LNCaP clone FGC (cell line): ENCODE measurements around the gene ETNK1.

Source experiments
- DNase-seq: peaks from one replicate; pipeline ENCODE4 v3.0.0-alpha.2; 2011; ENCODE audit warnings: low read depth
- H3K4me3 ChIP-seq: 2 replicates; pipeline ENCODE4 v1.5.1; 2011; ENCODE audit warnings: mild to moderate bottlenecking, low read depth, low read length, control low read depth
- CTCF ChIP-seq: IDR thresholded peaks from 2 replicates; pipeline ENCODE4 v1.5.1; 2012; ENCODE audit warnings: mild to moderate bottlenecking; ENCODE audit not compliant: control insufficient read depth, insufficient read depth; ENCODE audit errors: extremely low read depth

The ETNK1 gene

GRCh38 chr12:22667122-22667521, 42.2 kb downstream of the ETNK1 start:
- TF ChIP-seq CTCF = no peak
- no peak overlapping the region for H3K4me3 ChIP-seq
- DNase-seq = no peak

- H3K4me3 ChIP-seq = no peak overlapping the region
- TF ChIP-seq CTCF = no peak
- no peak for DNase-seq
These were observed 43.5 kb downstream of the ETNK1 start for GRCh38 chr12:22668441-22668840.

DNA sequence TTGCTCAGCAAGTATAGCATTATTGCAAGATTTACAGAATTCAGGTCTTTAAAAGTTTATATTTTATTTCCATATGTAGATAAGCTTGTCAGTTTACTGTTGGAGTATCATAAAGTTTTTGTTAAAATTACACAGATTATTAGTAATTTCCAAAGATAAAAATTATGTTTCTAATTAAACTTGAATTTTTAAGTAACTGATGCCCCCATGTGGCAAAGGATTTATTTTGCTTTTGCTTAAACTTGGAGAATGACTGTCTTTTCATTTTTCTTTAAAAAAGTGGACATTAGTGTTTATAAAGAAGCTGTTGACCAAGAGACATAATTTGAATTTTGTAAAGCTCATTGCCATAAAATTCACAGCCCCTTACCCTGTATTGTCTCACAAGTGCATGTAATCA, 45.8 kb downstream of the ETNK1 start:
- no peak overlapping the region for H3K4me3 ChIP-seq
- no peak for DNase-seq
- peak; percentile 42 for TF ChIP-seq CTCF

- H3K4me3 ChIP-seq = no peak overlapping the region
- no peak for DNase-seq
- no peak for TF ChIP-seq CTCF
These were observed 48.0 kb downstream of the ETNK1 start for GRCh38 chr12:22672951-22673350.

DNA sequence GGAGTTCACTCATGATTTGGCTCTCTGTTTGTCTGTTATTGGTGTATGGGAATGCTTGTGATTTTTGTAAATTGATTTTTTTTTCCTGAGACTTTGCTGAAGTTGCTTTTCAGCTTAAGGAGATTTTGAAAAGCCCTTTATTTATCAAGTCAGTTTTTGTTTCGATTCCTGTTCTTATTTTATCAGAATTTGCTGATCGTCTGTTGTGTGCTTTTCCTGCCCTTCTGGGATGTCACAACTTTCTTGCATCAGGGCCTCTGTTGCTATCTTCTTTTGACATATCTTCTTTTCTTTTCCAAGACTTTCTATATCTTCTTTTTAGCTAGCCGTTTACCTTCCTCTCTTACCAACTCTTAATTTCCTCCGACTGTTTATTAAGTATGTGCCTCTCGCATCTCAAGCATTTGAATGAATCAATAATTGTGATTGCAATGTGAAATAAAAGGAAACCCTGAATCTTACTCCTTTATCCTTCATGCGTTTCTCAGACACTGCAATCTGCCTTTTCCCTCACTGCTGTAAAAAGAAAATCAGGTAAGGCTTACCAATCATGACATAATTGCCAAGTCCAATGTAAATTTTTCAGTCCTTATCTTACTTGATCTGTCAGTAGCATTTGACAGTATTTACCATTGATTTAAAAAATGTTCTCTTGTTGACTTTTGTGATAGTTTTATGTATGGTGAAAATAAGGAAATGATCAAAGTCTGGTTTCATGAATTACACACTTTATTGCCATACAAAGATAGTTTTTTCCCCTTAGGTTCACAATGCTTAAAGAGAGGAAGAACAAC, 53.0 kb downstream of the ETNK1 start:
- no peak for DNase-seq
- H3K4me3 ChIP-seq = no peak overlapping the region
- no peak for TF ChIP-seq CTCF

GRCh38 chr12:22682663-22683062, 57.7 kb downstream of the ETNK1 start:
- DNase-seq = no peak
- TF ChIP-seq CTCF = no peak
- H3K4me3 ChIP-seq = no peak overlapping the region

GRCh38 chr12:22683131-22683530, 58.2 kb downstream of the ETNK1 start:
- no peak overlapping the region for H3K4me3 ChIP-seq
- TF ChIP-seq CTCF = no peak
- no peak for DNase-seq
